Uterus (tissue), 2 donors: ENCODE results near the gene MACIR.

Source experiments
- POLR2A ChIP-seq, 2 donors: fragments of 450-650 bp; IDR thresholded peaks; one replicate each; pipeline ENCODE4 v1.6.1; 2016; ENCODE audit warnings: antibody characterized with exemption in 2 of 2, mild to moderate bottlenecking in 1 of 2, moderate library complexity in 1 of 2
- TF ChIP-seq, protein P1 (sequence below), 4 experiments: fragments of 200-600 bp in 2 of 4; fragments of 450-650 bp in 2 of 4; sonication (generic) in 2 of 4; IDR thresholded peaks; one replicate each; pipeline ENCODE4 v1.5.1; 2016 to 2019; ENCODE audit warnings: antibody characterized with exemption in 4 of 4, mild to moderate bottlenecking in 2 of 4, moderate library complexity in 1 of 4

GRCh38 chr5:103247118-103247517 is 11.4 kb upstream of the MACIR start:
- TF ChIP-seq, protein P1, sequence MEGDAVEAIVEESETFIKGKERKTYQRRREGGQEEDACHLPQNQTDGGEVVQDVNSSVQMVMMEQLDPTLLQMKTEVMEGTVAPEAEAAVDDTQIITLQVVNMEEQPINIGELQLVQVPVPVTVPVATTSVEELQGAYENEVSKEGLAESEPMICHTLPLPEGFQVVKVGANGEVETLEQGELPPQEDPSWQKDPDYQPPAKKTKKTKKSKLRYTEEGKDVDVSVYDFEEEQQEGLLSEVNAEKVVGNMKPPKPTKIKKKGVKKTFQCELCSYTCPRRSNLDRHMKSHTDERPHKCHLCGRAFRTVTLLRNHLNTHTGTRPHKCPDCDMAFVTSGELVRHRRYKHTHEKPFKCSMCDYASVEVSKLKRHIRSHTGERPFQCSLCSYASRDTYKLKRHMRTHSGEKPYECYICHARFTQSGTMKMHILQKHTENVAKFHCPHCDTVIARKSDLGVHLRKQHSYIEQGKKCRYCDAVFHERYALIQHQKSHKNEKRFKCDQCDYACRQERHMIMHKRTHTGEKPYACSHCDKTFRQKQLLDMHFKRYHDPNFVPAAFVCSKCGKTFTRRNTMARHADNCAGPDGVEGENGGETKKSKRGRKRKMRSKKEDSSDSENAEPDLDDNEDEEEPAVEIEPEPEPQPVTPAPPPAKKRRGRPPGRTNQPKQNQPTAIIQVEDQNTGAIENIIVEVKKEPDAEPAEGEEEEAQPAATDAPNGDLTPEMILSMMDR (IDR thresholded peaks at IDR 0.05), result no peak
- TF ChIP-seq POLR2A (IDR thresholded peaks at IDR 0.05), result no peak
